GM12891 (cell line): Measurements from ENCODE around the gene NRG2.

Experiments used
- POLR2A ChIP-seq: IDR thresholded peaks from 2 replicates; pipeline ENCODE4 v1.6.1; 2011; ENCODE audit warnings: low read depth, low read length, control low read depth
- TAF1 ChIP-seq: IDR thresholded peaks from 2 replicates; pipeline ENCODE4 v1.6.1; 2011; ENCODE audit warnings: low read depth, low read length, control low read depth

DNA sequence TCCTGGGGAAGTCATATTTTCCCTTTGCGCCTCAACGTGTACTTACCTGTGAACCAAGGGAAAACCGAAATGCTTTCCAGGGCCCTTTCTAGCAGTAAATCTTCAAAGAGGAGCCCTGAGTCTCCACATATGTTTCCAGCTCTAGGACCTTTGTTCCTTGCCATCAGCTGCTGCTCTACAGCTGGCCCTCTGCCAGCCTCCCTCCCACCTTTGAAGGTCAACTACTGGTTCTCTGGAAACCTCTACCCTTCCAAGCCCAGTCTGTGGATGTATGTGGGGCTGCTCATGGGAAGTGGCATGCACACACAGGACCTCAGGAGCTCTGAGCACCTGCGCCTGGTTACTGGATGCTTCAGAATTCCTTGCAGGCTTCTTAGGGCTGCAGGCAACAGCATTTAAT is 130.3 kb downstream of the NRG2 start:
- no peak for TF ChIP-seq POLR2A
- no peak for TF ChIP-seq TAF1
